ENCODE measurements around the gene BZW1.

BZW1 gene

DNA sequence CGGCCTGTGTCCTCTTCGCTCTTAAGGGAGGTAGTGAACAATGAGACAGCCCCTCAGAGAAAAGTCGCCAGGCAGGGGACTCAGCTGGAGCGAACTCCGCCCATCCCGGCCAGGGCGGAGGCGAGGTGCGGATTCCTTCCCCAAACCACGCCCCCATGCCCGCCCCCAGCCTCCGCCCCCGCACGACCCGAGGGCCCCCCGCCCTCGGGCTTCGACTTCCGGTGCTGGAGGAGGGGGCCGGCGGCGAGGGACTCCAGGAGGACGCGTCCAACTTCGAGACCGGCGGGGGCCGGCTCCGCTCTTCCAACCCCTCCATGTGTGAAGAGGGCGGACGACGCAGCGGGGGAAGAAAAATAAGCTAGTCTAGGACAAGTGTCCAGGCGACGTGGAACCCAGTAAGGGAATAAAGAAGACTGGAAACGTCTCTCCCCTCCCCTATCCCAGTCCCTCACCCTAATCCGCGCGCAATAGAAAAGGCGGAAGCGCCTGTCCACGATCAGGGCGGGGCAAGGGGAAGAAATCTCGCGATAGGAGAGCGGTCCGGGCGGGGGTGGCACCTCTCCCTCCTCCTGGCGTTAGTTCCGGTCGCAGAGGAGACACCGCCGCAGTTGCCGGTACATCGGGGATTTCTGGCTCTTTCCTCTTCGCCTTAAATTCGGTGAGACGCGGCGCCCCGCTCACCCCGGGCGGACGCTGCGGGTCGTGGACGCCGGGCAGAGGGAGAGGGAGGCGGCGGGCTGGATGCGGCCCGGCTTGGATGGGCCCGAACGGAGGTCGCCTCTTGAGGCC is at the start of gene BZW1:
TSS of gene BZW1 (plus strand) at position 578 of the 789 bp plus-strand sequence. CDS start 1,308 bp downstream, outside the sequence.
- peak; percentile 93 to 94 for DNase-seq (ENCODE audit: low read depth in 2 of 2, low spot score in 1 of 2)

DNA sequence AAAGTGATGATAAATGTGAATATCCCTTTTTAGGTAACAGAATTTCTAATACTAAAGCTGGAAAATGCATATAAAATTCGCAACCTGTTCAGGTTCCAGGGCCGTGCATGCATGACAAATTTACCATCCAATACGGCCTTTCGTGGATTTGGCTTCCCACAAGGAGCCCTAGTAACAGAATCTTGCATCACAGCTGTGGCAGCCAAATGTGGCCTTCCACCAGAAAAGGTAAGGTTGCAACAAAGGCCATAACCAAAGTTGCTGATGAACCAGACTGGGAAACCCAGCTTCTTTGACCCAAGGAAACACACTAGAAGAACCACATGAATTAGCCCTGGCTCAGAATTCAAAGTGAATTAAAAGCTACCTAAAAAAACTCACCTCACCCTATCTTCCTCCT is 49.6 kb upstream of the BZW1 start:
- no peak for DNase-seq (ENCODE audit: low read depth in 2 of 2, low spot score in 1 of 2)

DNA sequence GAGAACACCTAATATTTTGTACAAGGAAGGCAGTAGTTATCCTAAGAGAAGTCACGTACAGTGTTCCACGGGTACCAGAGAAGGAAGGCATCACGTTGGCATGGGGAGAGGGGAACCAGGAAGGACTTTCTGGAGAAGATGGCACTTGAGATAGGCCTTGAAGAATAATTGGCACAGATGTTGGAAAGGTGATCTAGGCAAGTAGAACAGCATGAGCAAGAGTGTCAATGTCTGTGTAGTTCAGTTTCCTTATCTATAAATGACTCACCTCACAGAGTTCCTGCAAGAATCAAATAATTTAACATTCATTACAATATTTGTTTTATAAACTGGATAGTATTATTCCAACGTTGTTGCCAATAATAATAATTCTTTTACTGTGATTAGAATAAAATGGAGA is 48.3 kb upstream of the BZW1 start:
- DNase-seq (ENCODE audit: low read depth in 2 of 2, low spot score in 1 of 2), result no peak

DNA sequence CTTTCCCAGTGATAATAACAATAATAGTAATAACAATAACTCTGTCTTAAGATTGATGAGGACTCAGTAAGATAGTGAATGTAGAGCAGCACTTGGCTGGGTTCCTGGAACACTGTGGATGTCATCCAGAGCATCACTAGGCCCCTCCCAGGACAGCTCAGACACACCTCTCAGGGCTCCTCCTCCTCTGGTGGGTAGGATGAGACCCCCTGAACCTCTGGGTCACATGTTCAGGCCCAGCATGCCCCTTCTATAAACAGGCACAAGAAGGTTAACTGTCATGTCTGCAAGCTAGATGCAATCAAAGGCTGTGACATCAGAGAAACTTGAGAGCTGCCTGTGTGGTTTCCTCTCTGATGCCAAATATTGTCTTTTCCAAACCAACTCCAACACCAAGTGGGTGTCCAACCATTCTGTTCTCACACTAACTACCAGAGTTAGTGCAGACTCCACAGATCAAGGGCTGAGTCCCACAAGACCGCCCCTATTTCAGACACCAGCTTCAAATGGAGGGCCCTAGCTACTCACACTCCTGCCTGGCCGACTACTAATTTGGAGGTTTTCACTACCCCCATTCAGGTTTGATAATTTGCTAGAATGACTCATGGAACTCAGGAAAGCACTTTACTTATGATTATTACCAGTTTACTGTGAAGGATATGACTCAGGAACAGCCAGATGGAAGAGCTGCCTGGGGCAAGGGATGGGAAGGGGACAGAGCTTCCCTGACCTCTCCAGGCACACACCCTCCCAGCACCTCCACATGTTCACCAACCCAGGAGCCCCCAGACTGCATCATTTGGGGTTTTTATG is 46.4 kb upstream of the BZW1 start:
- DNase-seq (ENCODE audit: low read depth in 2 of 2, low spot score in 1 of 2), result no peak

DNA sequence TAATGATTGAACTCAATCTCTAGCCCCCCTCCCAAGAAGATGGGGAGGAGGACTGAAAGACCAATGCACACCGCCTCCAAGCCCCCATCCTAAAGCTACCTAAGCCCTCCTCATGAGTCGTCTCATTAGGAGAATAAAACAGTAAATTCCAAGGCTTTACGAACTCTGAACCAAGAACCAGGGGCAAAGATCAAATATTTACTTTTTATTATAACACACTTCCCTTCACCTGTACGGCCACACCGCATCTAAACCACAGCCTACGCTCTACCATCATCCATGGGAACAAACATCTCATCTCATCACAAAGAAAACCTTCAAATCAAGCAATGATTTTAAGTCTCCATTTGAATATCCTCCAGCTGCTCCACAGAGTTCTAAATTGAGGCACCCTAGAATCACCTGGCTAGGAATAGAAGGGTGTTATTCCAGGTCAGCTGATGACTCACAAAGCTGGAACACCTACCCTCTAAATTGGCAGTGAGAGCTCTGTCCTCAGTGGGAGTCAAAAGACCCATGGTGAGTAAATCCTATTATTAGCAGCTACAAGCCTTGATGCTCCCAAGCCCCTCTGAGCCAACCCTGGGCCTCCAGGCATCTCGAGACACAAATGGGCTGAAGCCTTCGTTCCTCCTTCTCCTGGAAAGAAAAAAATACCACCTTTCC is 45.6 kb upstream of the BZW1 start:
- no peak for DNase-seq (ENCODE audit: low read depth in 2 of 2, low spot score in 1 of 2)

DNA sequence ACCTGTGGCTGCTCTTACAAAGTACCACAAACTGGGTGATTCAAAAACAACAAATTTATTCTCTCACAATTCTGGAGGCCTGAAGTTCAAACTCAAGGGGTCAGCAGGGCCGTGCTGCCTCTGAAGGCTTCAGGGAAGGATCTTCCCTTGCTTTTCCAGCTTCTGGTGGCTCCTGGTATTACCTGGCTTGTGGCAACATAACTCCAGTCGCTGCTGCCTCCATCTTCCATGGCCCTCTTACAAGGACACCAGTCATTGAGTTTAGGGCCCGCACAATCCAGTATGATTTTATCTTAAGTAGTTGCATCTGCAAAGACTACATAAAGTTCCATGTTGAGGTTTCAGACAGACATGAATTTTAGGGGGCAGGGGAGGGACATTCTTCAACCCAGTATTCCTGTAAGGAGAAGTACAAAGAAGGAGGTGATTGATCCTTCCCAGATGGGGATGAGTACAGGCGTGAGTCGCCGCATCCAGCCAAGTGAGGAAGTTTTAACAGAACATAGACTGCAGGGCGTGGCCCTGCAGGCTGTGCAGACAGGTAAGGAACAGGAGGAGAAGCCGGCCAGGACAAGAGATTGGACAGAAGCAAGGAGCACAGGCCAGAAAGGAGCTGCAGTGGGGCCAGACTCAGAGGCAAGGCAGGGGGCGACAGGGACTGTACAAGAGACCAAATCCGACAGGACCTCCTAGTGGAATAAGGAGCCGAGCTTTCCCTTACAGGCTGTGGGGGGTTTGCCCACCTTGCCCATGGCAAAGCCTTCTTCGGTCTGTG is 44.4 kb upstream of the BZW1 start:
- DNase-seq (ENCODE audit: low read depth in 2 of 2, low spot score in 1 of 2), result no peak

DNA sequence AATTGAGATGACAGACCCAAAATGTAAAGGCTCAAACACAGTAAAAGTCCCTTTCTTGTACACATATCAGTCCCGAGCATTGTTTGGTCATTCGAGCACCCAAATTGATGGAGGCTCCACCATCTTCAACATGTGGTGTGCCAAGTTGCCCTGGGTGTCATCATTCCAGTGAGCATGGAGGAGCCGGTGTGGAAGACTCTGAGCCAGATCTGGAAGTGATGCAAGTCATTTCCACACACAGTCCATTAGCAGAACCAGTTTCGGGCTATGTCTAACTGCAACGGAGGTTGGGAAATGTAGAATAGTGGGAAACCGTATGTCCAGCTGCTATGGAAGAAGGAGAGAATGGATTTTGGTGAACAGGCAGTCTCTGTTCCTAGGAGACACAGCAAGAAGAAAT is 40.9 kb upstream of the BZW1 start:
- DNase-seq (ENCODE audit: low read depth in 2 of 2, low spot score in 1 of 2), result no peak

DNA sequence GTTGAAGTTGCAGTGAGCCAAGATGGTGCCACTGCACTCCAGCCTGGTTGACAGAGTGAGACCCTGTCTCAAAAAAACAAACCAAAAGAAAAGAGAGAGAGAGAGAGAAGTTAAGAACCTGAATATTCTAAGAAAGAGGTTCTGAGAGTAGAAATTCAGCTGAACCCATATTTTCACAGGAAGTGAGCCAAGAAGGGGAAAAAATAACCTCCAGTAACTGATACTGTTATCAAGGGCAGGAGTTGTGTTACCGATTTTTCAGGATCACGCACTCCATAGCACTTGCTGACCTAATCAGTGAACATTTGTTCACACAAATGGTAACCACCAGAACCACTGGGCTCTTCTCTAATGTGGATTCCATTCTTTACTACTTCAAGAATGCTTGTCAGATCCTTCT is 39.1 kb upstream of the BZW1 start:
- no peak for DNase-seq (ENCODE audit: low read depth in 2 of 2, low spot score in 1 of 2)

DNA sequence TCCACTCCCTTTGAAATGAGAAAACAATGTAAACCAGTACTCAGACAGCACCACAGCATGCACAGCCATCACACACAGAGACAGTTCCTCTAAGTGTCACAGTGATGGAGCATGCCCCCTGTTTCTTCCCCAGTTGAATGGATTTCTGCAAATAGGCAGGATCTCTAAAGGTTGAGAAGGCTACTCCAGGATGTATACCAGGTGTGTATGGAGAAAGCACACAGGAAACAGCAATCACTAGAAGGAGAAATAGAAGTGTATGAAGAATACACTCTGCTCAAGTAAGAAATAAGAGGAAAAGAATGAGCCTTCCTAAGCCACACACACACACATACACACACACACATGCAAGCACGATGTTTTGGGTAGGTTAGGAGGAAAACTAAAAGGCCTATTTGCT is 38.6 kb upstream of the BZW1 start:
- no peak for DNase-seq (ENCODE audit: low read depth in 2 of 2, low spot score in 1 of 2)

DNA sequence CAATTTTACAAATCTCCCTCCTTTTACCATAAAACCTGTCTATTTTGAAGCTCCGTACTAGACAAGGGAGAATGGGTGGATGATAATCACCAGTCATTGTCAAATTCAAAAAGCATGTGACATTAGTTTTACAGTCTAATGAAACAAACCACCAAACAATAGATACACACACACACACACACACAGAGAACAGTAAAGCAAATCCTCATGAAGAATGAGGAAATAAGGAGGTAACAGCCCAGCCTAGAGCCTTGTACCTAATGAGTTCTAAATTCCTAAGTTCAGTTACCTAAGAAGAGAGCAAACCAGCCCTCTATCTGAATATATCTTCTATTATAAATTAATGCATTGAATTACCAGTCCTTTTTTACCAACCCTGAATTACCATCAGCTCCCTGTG is 36.8 kb upstream of the BZW1 start:
- no peak for DNase-seq (ENCODE audit: low read depth in 2 of 2, low spot score in 1 of 2)

DNA sequence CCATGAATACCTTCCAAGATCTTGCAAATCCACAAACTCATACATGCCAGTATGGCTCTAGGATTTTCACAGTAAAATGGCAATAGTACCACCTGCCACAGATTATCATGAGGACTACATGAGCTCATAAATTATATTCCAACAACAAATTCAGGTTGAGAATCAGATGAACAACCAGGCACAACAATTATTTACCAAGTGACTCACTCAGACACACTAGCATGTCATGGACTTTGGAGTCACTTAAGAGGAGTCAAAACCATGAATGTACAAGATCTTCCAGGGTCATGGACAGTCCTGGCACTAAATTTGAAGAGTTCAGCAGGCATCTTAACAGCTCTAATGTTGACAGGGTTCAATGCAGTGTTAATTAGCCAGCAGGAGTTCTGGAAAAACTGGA is 34.4 kb upstream of the BZW1 start:
- DNase-seq (ENCODE audit: low read depth in 2 of 2, low spot score in 1 of 2), result no peak

DNA sequence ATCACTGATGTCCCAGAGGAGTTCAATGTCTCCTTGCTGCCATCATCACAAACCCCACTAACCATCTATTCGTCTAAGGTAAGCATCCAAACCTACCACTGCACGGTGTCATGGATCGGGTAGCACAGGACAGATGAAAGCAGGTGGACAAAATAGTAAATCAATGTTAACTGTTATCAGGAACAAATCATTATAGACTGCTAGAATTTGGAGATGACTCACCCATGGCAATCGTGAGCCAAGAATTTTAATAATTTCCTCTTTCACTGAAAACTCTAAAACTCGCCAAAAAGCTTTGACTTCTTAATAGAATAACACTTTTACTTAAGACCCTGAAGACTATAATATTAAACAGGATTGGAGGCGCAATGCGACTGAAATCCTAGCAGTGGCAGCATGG is 33.7 kb upstream of the BZW1 start:
- DNase-seq (ENCODE audit: low read depth in 2 of 2, low spot score in 1 of 2), result no peak

DNA sequence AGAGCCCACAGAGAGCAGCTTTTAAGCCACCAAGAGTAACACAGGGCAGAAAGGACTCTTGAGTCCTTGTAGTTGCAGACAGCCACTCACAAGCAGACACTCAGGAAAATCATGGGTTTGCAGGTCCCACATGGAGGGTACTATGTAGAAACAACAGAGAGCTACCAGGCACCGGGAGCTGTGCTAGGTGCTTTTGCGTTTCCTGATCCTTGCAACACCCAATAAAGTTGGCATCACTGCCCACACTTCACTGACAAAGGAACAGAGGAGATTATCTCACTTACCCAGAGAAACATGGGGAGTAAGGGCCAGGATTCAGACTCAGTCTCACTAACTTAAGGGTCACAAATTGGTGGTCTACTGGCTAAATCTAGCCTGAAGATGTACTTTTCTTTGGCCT is 32.5 kb upstream of the BZW1 start:
- no peak for DNase-seq (ENCODE audit: low read depth in 2 of 2, low spot score in 1 of 2)

DNA sequence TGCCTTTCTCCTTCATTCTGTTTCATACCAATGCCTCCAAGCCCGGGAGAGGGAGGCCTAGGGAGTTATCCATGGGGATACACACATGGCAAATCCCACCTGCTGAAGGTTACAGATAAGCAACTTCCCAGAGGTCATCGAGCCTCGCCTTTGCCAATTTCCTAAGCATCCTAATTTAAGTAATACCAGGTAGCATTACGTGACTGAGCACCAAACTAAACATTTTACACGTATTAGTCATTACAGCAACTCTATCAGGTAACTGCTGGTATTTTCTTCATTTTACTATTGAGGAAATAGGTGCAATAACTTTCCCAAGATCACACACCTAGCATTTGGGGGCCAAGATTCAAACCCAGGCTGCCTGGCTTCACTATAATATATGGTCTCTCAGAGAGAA is 30.1 kb upstream of the BZW1 start:
- DNase-seq (ENCODE audit: low read depth in 2 of 2, low spot score in 1 of 2), result no peak

DNA sequence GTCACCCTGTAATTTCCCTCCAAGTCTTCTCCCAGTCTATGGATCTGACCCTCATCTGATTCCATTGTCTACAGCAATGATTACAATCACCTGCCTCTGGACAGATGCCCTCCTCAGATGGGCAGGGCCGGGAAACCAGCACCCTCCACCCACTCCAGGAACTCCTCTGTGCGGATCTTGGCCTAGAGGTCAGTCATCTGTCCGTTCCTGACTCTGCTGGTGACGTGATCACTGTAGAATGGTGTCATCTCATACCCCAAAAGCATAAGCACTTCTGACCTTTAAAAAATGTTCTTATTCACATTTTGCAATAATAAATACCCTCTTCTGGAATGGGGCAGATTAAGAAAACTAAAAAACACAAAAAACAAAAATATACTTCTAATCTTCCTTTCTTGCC is 29.5 kb upstream of the BZW1 start:
- no peak for DNase-seq (ENCODE audit: low read depth in 2 of 2, low spot score in 1 of 2)

DNA sequence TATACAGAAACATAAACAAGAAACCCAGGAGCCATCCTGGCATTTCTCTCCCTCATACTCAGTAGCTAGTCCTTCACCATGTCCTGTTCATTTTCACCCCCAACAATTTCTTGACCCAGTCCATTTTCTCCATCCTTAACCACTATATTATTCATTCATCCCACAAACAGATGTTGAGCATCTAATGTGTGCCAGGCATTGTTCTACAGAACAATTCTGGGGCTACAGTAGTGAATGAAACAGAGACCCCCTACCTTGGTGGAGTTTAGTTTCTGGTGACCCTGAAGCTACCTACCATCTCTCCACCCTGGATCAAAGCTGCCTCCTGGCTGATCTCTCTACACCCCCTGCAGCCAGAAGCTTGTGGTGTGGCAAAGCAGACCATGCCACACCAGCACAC is 27.5 kb upstream of the BZW1 start:
- DNase-seq (ENCODE audit: low read depth in 2 of 2, low spot score in 1 of 2), result no peak

DNA sequence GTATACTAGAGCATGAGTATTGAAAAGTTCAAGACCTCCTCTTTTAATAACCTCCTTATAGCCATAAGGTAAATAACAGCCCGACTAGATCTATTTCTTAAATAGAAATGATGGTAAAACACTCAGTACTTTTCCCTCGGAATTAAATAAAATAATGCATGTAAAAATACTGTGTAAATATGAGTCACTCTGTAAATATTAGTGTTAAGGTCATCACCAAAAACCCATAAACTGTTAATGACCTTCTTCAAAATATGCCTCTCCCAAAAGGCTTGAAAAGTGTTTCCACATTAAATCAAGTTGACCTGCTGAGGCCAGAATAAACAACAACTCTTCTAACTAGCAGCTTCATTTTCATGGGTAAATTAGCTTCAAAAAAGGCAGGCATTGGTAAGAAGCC is 25.3 kb upstream of the BZW1 start:
- no peak for DNase-seq (ENCODE audit: low read depth in 2 of 2, low spot score in 1 of 2)

DNA sequence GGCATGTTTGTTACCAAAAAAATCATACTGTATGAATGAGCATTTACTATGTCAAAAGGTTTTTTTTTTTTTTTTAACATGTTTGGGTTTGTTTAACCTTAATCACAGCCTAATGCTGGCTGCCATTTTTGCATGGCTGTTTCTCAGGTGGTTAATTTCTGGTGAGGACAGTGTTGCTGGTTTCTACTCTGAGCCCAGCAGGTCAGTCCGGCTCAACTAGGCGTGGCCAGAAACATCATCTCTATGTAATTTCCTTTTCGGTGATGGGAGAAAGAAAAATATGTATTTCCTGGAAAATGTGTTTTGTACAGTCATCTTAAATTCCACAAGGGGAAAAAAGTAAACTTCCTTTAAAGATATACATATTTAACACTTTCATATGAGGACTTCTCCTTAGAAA is 24.9 kb upstream of the BZW1 start:
- DNase-seq (ENCODE audit: low read depth in 2 of 2, low spot score in 1 of 2), result no peak

DNA sequence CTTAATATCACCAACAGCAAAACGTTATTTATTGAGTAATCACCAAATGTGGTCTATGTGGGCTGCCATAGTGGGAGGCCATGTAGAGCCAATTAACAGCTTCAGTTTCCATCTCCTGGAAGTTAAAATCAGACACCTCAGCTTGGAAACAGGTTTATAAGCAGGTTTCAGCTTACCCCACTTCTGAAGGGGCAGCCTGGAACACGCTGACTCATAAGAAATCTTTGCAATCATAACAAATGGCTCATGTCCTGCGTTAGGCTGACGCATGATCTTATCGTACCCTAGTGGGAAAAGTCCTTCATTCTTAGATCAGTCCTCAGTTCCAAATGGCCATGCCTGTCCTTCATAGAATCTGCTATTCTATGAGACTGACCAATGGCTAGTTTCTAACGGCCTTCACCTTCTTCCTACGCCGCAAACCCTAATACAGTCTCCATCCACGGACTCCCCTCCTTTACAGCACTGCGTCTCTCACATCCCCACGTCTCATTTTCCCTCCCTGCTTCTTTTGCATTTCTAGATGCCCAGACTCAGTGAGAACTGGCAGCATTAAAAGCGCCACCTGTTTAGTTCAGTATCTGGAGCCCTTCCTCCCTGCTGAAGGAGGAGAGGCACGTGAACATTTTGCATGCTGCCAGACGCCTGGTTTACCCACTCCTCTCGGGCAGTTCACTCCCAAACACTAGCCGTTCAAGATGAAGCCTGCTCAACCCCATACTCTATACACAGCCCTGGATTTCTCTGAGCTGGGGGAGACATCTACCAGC is 24.2 kb upstream of the BZW1 start:
- DNase-seq (ENCODE audit: low read depth in 2 of 2, low spot score in 1 of 2), result no peak

DNA sequence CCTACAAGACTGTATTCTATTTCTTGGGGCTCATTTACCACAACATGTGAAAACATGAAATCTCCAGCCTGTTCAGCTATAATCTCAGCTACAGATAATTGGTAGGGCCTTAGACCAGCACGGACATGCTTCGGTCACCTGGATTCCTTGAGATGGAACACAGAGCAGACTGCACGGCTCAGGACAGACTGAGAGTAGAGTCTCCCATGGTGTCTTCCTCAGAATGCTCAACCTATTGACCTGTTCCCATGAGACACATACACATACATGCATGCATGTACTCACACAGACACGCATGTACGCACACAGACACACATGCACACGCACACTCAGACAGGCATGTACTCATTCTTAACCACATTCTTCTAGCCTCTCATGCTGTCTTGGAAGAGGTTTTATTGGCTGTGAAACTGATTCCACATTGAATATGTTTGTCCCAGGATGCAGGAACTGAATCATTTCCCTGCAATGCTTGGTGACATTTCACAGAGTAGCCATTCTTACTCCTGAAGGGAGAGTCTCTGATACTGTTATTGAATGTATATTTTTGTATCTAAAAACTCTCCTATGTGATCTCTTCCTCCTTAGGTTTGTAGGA is 23.5 kb upstream of the BZW1 start:
- no peak for DNase-seq (ENCODE audit: low read depth in 2 of 2, low spot score in 1 of 2)

Measured in stimulated activated CD8-positive, alpha-beta memory T cell treated with anti-CD3 and anti-CD28 coated beads, Interleukin-4, amount 100 ng/mL, for 4 hours (primary cell).